BE2C (cell line): ENCODE measurements around the gene DAPK2.

Experiments
- DNase-seq: peaks from one replicate; pipeline ENCODE4 v3.0.0-alpha.2; 2020
- H3K27me3 ChIP-seq: fragments of 250-450 bp; sonication (Bioruptor Pico); 2 replicates; pipeline ENCODE4 v1.5.1; 2020; ENCODE audit warnings: mild to moderate bottlenecking
- H3K36me3 ChIP-seq: fragments of 250-450 bp; sonication (Bioruptor Pico); 2 replicates; pipeline ENCODE4 v1.5.1; 2020; ENCODE audit warnings: mild to moderate bottlenecking
- H3K4me1 ChIP-seq: fragments of 250-450 bp; sonication (Bioruptor Pico); 2 replicates; pipeline ENCODE4 v1.5.1; 2020
- H3K4me3 ChIP-seq: 2 replicates; pipeline ENCODE4 v1.5.1; 2011; ENCODE audit warnings: low read depth, low read length
- H3K9me3 ChIP-seq: fragments of 250-450 bp; sonication (Bioruptor Pico); 2 replicates; pipeline ENCODE4 v1.5.1; 2020
- TF ChIP-seq, protein P1 (sequence below): IDR thresholded peaks from 2 replicates; pipeline ENCODE4 v1.5.1; 2012; ENCODE audit warnings: mild to moderate bottlenecking, low read depth, low read length

Gene DAPK2

GRCh38 chr15:63918317-63918672, 128.0 kb downstream of the DAPK2 start:
- H3K36me3 ChIP-seq: no peaks in the 10 kb centered on the region
- H3K4me3 ChIP-seq: no peak overlapping the region
- H3K27me3 ChIP-seq: no peaks in the 10 kb centered on the region
- H3K4me1 ChIP-seq: no peaks in the 10 kb centered on the region
- TF ChIP-seq, protein P1, sequence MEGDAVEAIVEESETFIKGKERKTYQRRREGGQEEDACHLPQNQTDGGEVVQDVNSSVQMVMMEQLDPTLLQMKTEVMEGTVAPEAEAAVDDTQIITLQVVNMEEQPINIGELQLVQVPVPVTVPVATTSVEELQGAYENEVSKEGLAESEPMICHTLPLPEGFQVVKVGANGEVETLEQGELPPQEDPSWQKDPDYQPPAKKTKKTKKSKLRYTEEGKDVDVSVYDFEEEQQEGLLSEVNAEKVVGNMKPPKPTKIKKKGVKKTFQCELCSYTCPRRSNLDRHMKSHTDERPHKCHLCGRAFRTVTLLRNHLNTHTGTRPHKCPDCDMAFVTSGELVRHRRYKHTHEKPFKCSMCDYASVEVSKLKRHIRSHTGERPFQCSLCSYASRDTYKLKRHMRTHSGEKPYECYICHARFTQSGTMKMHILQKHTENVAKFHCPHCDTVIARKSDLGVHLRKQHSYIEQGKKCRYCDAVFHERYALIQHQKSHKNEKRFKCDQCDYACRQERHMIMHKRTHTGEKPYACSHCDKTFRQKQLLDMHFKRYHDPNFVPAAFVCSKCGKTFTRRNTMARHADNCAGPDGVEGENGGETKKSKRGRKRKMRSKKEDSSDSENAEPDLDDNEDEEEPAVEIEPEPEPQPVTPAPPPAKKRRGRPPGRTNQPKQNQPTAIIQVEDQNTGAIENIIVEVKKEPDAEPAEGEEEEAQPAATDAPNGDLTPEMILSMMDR: no peak
- no peak for DNase-seq
- H3K9me3 ChIP-seq: no peaks in the 10 kb centered on the region

- Histone ChIP-seq H3K4me1 (no peaks in the 10 kb centered on the region), H3K9me3 (no peaks in the 10 kb centered on the region), H3K4me3 (no peak overlapping the region), H3K36me3 (no peaks in the 10 kb centered on the region), H3K27me3 (no peaks in the 10 kb centered on the region)
- TF ChIP-seq, protein P1: no peak
- DNase-seq: no peak
Measured at GRCh38 chr15:63917588-63918316, 128.5 kb downstream of the DAPK2 start.

- Histone ChIP-seq H3K36me3 (no peaks in the 10 kb centered on the region), H3K9me3 (no peaks in the 10 kb centered on the region), H3K27me3 (no peaks in the 10 kb centered on the region), H3K4me3 (no peak overlapping the region), H3K4me1 (no peaks in the 10 kb centered on the region)
- TF ChIP-seq, protein P1: peak; percentile 31
- DNase-seq: no peak
Measured at GRCh38 chr15:63915873-63916771, 130.2 kb downstream of the DAPK2 start.

DNA sequence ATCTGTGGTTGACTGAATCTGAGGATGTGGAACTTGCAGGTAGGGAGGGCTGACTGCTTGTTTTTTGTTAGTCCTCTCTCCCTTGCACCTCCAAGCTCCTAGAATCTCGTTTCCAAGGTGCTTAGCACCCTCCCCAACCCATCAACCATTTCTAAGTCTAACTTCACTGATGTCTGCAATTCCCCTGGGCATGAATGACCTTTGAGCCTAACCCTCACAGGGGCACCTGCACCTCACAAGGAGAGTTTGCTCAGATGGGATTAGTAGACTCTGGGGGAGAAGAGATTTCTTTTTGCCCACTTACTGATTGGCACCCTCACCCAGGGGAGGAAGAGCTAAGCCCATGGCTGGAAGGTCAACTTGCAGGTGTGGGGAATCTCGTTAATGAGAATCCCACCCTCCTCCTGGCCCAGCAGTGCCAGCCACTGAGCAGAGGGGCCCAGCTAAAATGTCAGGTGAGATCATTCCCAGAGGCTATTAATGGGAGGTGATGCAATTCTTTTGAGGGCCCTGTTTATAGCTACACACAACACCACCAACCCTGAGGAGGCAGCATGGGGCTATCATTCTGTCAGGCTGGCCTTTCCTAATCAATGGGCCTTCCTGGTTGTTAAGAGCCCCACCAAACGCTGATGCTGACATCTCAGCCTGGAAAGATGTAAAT, 130.9 kb downstream of the DAPK2 start:
- TF ChIP-seq, protein P1: no peak
- no peak overlapping the region for H3K4me3 ChIP-seq
- DNase-seq: no peak
- H3K36me3 ChIP-seq: no peaks in the 10 kb centered on the region
- H3K9me3 ChIP-seq: no peaks in the 10 kb centered on the region
- H3K27me3 ChIP-seq: no peaks in the 10 kb centered on the region
- H3K4me1 ChIP-seq: no peaks in the 10 kb centered on the region

DNA sequence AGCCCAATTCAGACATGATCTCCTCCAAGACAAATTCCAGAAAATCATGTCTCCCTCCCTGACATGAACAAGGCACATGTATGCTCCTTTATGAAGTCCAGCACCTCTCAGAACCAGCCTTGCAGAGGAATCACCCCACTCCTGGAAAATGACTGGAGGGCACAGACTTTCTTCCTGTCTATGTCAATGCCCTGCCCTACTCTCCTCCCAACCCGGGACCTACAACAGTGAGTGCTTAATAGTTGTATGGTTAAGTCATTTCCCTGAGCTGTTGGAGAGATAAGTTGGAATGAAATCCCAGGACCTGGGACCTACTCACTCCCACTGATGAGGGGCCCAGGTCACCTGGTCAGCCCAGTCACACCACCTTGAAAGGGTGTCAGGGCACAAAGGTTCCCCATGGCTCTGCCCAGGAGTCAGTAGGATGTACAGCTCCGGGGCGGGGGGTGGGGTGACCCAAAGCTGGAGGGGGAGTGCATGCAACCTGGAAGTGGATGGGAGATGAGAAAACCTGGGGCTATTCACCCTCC, 132.4 kb downstream of the DAPK2 start:
- TF ChIP-seq, protein P1: no peak
- peaks cover 6% of the 10 kb centered on the region; the same call in 1 of the 2 replicates for H3K4me1 ChIP-seq
- no peak for DNase-seq
- H3K27me3 ChIP-seq: no peaks in the 10 kb centered on the region
- no peaks in the 10 kb centered on the region for H3K9me3 ChIP-seq
- H3K4me3 ChIP-seq: no peak overlapping the region
- no peaks in the 10 kb centered on the region for H3K36me3 ChIP-seq
